GM19240 (cell line): ENCODE results near the gene ZNF154.
A peak's percentile ranks its signal among the peaks of the same experiment; 100 is the strongest.
"Not testable (repeated sequence)": the region's sequence is repeated elsewhere in the genome, so short reads cannot be mapped to it uniquely, and the experiment has no call there.

Experiments used
- DNase-seq: peaks from one replicate; pipeline ENCODE4 v3.0.0; 2011; ENCODE audit warnings: low spot score; ENCODE audit not compliant: insufficient read length

Gene ZNF154

DNA sequence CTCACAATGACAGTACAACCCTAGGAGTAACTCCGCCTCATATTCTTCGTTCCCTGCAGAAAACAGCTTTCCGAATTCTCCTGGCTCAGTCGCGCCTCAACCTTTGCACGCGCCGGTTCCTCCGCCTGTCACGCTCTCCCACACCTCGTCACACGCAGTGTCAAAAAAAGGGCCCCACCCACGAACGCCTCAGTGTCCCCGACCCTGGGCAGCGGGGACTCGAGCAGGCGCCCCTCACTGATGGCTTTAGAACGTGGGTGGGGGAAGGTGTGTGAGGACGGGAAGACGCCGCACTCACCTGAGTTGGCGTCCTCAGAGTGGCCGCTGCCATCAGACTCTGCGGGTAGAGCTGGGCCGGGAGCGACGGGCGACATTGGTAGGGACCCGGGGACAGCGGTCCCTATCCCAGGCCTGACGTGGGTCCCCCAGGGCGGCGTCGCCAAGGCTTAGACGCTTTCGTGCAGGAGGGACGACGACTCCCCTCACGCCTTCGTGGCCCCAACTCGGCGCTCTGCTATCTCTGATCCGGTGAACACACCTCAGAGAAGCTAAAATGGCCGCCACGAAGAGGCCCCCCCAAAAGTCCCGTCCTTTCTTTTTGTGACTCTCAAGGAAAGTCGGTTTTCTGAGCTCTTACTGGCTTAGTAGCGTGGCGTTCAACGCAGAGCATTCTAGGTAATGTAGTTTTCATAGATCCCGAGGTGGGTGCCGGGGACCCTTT is at the start of gene ZNF154:
TSS of gene ZNF154 (minus strand) at position 564 of the 721 bp plus-strand sequence. CDS start at position 331, 233 bp downstream.
- peak; percentile 28 for DNase-seq

DNA sequence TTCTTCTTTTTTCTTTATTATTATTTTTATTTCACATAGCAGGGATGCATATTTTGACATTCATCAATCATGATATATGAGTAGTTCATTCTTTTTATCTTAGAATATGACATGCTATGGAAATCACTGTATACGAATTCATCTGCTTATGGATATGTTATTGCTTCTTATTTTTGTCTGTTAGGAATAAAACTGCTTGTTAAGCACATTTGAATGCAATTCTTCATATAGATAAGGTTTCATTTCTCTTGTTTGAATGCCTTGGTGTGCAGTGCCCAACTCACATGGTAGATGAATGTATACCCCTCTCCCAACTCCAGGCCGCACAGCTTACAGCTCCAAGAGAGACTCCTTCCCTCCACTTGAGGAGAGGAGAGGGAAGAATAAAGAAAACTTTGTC is 48.9 kb upstream of the ZNF154 start:
- DNase-seq = no peak

- DNase-seq = no peak
Observed at GRCh38 chr19:57755031-57755430, 46.0 kb upstream of the ZNF154 start.

DNA sequence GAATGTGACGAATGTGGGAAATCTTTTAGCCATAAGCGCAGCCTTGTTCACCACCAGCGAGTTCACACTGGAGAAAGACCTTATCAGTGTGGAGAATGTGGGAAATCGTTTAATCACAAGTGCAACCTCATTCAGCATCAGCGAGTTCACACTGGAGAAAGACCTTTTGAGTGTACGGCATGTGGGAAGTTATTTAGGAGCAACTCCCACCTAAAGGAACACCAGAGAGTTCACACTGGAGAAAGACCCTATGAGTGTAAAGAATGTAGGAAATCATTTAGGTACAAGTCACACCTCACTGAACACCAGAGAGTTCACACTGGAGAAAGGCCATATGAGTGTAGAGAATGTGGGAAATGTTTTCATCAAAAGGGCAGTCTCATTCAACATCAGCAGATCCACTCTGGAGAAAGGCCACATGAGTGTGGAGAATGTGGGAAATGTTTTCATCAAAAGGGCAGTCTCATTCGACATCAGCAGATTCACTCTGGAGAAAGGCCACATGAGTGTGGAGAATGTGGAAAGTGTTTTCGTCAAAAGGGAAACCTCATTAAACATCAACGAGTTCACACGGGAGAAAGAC is 45.2 kb upstream of the ZNF154 start:
- no peak for DNase-seq

- no peak for DNase-seq
Observed at GRCh38 chr19:57748029-57748428, 39.0 kb upstream of the ZNF154 start.

DNA sequence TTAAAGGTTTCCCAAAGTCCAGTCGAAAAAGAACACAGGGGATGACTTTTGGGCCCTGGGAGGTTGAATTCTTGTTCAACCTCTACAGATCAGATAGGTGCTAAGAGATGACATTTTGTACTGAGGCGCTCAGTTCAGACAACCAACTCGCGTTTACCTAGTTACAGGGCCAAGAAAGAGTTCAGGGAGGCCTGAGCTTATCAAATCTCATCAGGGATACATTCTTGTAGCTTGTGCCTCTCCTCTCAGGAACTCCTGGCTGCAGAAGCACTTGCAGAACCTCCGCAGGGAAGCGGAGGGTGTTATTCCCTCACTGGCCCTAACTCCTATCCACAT is 38.4 kb upstream of the ZNF154 start:
- DNase-seq = no peak

GRCh38 chr19:57746580-57747471 is 37.8 kb upstream of the ZNF154 start, which contains the start of gene ZNF776:
ZNF776 (plus strand) TSS chr19:57746815; CDS start chr19:57747059, 244 bp downstream.
- DNase-seq = peak; percentile 90

GRCh38 chr19:57738770-57739169 is 29.8 kb upstream of the ZNF154 start:
- DNase-seq = not testable (repeated sequence)

- not testable (repeated sequence) for DNase-seq
Observed at GRCh38 chr19:57738320-57738719, 29.3 kb upstream of the ZNF154 start.

DNA sequence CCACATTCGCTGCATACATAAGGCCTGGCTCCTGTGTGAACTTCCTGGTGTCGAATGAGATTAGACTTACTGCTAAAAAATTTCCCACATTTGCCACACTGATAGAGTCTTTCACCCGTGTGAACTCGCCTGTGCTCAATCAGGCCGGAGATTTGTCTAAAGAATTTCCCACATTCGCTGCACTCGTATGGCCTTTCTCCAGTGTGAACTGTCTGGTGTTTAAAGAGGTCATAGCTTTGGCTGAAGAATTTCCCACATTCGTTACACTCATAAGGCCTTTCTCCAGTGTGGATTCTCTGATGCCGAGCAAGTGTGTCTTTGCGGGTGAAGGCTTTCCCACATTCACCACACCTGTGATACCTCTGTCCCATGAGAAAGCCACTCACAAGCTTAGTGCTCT is 11.9 kb upstream of the ZNF154 start:
- no peak for DNase-seq

DNA sequence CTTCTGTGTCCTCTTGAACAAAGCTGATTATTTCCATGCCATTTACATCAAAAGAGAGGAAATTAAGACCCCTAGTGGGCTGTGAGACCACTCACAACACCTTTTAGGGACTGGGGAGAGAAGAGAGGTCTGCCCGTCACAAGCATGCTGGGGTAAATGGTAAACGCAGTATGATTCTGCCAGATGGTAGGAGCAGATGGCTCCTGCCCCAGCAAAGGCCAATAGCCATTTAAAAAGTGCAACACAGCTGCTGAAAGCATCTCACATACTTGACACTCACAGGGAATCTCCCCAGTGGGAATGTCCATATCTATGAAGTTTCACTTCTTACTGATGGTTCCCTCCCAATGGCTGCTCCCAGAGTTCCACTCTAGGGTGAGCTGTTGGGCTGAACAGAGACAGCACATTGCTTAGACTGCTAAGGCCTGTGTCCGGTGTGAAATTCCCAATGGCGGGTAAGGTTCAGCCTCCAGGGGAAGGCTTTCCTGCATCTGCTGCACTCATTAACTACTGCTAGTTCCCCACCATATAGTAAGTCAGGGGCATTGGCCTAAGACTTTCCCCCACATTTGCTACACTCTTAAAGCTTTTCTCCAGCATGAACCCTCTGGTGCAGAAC is 11.0 kb upstream of the ZNF154 start:
- no peak for DNase-seq

- DNase-seq = no peak
Observed at GRCh38 chr19:57719424-57719823, 10.4 kb upstream of the ZNF154 start.

DNA sequence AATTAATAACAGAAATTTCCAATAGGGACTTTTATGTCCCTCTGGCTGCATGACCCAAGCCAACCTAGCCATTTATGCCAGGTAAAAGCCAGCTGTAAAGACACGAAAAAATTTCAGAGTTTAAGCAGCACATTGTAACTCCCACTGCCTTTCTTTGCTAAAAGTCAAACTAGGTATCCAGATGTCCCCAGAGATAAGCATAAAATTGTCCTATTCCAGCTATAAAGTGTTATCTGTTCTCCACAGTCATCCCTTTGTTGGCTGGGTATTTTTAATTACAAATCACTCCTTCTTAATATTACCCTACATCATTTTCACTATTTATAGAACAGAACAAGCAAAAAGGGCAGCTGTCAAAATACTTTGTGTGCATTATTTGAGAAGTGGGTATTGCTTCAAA is 3.2 kb upstream of the ZNF154 start:
- no peak for DNase-seq

- DNase-seq = no peak
Observed at GRCh38 chr19:57709616-57710015, 612 bp upstream of the ZNF154 start.

DNA sequence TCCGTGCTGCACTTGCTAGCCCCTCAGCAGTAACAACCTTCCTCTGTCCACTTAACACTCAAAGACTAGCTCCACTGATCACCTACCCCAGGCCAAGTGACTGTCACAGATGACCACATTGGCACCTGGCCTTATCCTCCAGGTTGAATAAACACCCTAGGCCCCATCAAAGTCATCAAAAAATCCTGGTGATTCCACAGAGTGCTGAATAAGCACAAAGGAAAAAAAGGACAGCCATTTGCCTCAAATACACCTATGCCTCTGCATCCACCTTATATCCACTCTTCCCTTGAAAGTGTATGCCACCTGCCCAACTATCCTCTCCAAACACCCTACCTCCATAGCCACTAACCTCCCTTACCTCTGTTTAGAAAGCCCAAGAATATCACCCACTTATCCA is 2.7 kb downstream of the ZNF154 start:
- no peak for DNase-seq

DNA sequence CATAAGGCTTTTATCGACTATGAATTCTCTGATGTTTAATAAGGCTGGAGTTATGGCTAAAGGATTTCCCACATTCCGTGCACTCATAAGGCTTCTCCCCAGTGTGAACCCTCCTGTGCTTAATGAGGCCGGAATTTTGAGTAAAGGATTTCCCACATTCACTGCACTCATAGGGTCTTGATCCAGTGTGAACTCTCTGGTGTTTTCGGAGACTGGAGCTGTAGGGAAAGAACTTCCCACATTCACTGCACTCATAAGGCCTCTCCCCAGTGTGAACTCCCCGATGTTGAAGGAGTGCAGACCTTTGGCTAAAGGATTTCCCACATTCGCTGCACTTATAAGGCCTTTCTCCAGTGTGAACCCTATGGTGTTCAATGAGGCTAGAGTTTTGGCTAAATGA is 7.4 kb downstream of the ZNF154 start:
- DNase-seq = no peak

- no peak for DNase-seq
Observed at GRCh38 chr19:57689750-57690149, 19.3 kb downstream of the ZNF154 start.

GRCh38 chr19:57688011-57688763 is 20.8 kb downstream of the ZNF154 start:
- no peak for DNase-seq

DNA sequence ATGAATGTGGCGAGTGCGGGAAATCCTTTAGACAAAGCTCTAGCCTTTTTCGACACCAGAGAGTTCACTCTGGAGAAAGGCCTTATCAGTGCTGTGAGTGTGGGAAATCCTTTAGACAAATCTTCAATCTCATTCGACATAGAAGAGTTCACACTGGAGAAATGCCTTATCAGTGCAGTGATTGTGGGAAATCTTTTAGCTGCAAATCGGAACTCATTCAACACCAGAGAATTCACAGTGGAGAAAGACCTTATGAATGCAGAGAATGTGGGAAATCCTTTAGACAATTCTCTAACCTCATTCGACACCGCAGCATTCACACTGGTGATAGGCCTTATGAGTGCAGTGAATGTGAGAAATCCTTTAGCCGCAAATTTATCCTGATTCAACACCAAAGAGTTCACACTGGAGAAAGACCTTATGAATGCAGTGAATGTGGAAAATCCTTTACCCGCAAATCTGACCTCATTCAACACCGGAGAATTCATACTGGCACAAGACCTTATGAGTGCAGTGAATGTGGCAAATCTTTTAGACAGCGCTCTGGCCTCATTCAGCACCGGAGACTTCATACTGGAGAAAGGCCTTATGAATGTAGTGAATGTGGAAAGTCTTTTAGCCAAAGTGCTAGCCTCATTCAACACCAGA is 21.5 kb downstream of the ZNF154 start:
- DNase-seq = no peak

DNA sequence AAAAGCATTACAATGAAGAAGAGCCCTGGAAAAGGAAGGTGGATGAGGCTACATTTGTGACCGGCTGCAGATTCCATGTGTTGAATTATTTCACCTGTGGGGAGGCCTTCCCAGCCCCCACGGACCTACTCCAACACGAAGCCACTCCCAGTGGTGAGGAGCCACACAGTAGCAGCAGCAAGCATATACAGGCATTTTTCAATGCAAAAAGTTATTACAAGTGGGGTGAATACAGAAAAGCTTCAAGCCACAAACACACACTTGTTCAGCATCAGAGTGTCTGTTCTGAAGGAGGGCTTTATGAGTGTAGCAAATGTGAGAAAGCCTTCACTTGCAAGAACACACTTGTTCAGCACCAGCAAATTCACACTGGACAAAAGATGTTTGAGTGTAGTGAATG is 22.3 kb downstream of the ZNF154 start:
- DNase-seq = no peak
